Activated gamma-delta T cell treated with anti-CD3 and anti-CD28 coated beads, Interleukin-2, amount 50 U/mL, for 16 hours (primary cell): ENCODE measurements around the gene ZBED2.
"Not testable (repeated sequence)": the region's sequence is repeated elsewhere in the genome, so short reads cannot be mapped to it uniquely, and the experiment has no call there.

Source experiments
- DNase-seq: peaks from one replicate; pipeline ENCODE4 v3.0.0-alpha.2; 2020; ENCODE audit warnings: low read depth

ZBED2 gene

GRCh38 chr3:111571282-111571681, 23.9 kb downstream of the ZBED2 start:
- DNase-seq = no peak

GRCh38 chr3:111570404-111571030, 24.6 kb downstream of the ZBED2 start:
- DNase-seq = no peak

GRCh38 chr3:111568911-111569310, 26.2 kb downstream of the ZBED2 start:
- no peak for DNase-seq

- no peak for DNase-seq
These were observed 26.8 kb downstream of the ZBED2 start for GRCh38 chr3:111568355-111568754.

GRCh38 chr3:111566844-111567243, 28.3 kb downstream of the ZBED2 start:
- no peak for DNase-seq

- DNase-seq = not testable (repeated sequence)
These were observed 33.2 kb downstream of the ZBED2 start for GRCh38 chr3:111561902-111562301.

GRCh38 chr3:111548756-111549155, 46.4 kb downstream of the ZBED2 start:
- no peak for DNase-seq

- no peak for DNase-seq
These were observed 47.1 kb downstream of the ZBED2 start for GRCh38 chr3:111548092-111548491.

- no peak for DNase-seq
These were observed 47.5 kb downstream of the ZBED2 start for GRCh38 chr3:111547631-111548030.

GRCh38 chr3:111545349-111545748, 49.8 kb downstream of the ZBED2 start:
- no peak for DNase-seq
